ENCODE data around the gene CABP7.

GRCh38 chr22:29732883-29733282 is 13.1 kb downstream of the CABP7 start:
- no peak for TF ChIP-seq EP300 (IDR thresholded peaks at IDR 0.05)
- TF ChIP-seq CTCF (IDR thresholded peaks at IDR 0.05) = no peak
